ENCODE results near the gene PCDHB9. TPM values are rescaled to one million over a fixed set of nuclear protein-coding genes. Genes with fewer than 3 reads are reported as not detected.
"Not testable (repeated sequence)": the region's sequence is repeated elsewhere in the genome, so short reads cannot be mapped to it uniquely, and the experiment has no call there.

Gene PCDHB9
- total and polyA plus RNA-seq, 4 experiments from 2014 or later, result 0.44 to 0.62 (median 0.44) TPM; not detected in 1

GRCh38 chr5:141189131-141189530 lies 2.2 kb downstream of the PCDHB9 start:
- Mint-ChIP-seq H3K9me3 (peaks cover 2 to 57% (median 36%) of the 10 kb centered on the region in 8 donors), H3K27me3 (peaks cover 29 to 31% of the 10 kb centered on the region in 2 donors), H3K4me1 (peaks cover 0 to 18% (median 6%) of the 10 kb centered on the region in 4 donors)
- H3K36me3 Mint-ChIP-seq; H3K27ac Mint-ChIP-seq; H3K4me3 ChIP-seq (ENCODE audit: low read length in 2 of 2); DNase-seq; POLR2A ChIA-PET (ENCODE audit: partially characterized antibody); H3K9me3 ChIP-seq (ENCODE audit: control insufficient read depth in 1 of 2, low read length in 2 of 2); CTCF ChIA-PET (ENCODE audit: partially characterized antibody); H3K27ac ChIP-seq (ENCODE audit: low read depth, low read length); H3K4me1 ChIP-seq (ENCODE audit: insufficient read depth, low read length); H3K36me3 ChIP-seq (ENCODE audit: insufficient read depth, low read length); H3K4me3 Mint-ChIP-seq; H3K27me3 ChIP-seq (ENCODE audit: insufficient read depth, low read length): not testable (repeated sequence)
- intact Hi-C loops (cut with micrococcal nuclease), result loop anchor here (5.0 kb wide), 1 partner anchor 373 kb away; no protein-coding TSS in a partner anchor

GRCh38 chr5:141192110-141192725 lies 5.3 kb downstream of the PCDHB9 start, which contains the start of gene PCDHB10:
Gene PCDHB10, plus strand, starts transcription at chr5:141192353. Its CDS starts 200 bp downstream, at chr5:141192553.
- Histone ChIP-seq H3K27me3 (ENCODE audit: insufficient read depth, low read length) (no peaks in the 10 kb centered on the region), H3K9me3 (ENCODE audit: control insufficient read depth in 1 of 2, low read length in 2 of 2) (no peaks in the 10 kb centered on the region), H3K36me3 (ENCODE audit: insufficient read depth, low read length) (no peaks in the 10 kb centered on the region), H3K4me1 (ENCODE audit: insufficient read depth, low read length) (no peaks in the 10 kb centered on the region), H3K27ac (ENCODE audit: low read depth, low read length) (no peak within 1 kb of the TSS), H3K4me3 (ENCODE audit: low read length in 2 of 2) (no peak within 1 kb of the TSS)
- no peak within 1 kb of the TSS for H3K27ac Mint-ChIP-seq
- H3K4me1 Mint-ChIP-seq, result peaks cover 0 to 12% (median 3%) of the 10 kb centered on the region in 4 donors
- peak in 1 of 5 donors; percentile 44 for DNase-seq
- ChIA-PET POLR2A (ENCODE audit: partially characterized antibody) (no interaction called here), CTCF (ENCODE audit: partially characterized antibody) (no interaction called here)
- peaks cover 22% of the 10 kb centered on the region in 2 donors for H3K27me3 Mint-ChIP-seq
- H3K36me3 Mint-ChIP-seq, result peaks cover 3 to 5% of the 10 kb centered on the region in 2 donors
- peaks cover 4 to 61% (median 47%) of the 10 kb centered on the region in 8 donors for H3K9me3 Mint-ChIP-seq
- H3K4me3 Mint-ChIP-seq, result peak within 1 kb of the TSS in 3 of 8 donors; percentile 18 to 55 (median 44)
- intact Hi-C loops (cut with micrococcal nuclease), result no loop called here

GRCh38 chr5:141194332-141194731 lies 7.4 kb downstream of the PCDHB9 start:
- H3K4me1 Mint-ChIP-seq; DNase-seq; POLR2A ChIA-PET (ENCODE audit: partially characterized antibody); intact Hi-C loops (cut with micrococcal nuclease); H3K36me3 Mint-ChIP-seq; CTCF ChIA-PET (ENCODE audit: partially characterized antibody); H3K27ac ChIP-seq (ENCODE audit: low read depth, low read length); H3K4me3 Mint-ChIP-seq; H3K9me3 ChIP-seq (ENCODE audit: control insufficient read depth in 1 of 2, low read length in 2 of 2); H3K36me3 ChIP-seq (ENCODE audit: insufficient read depth, low read length); H3K4me3 ChIP-seq (ENCODE audit: low read length in 2 of 2); H3K4me1 ChIP-seq (ENCODE audit: insufficient read depth, low read length); H3K27me3 ChIP-seq (ENCODE audit: insufficient read depth, low read length): not testable (repeated sequence)
- Mint-ChIP-seq H3K9me3 (peaks cover 3 to 72% (median 60%) of the 10 kb centered on the region in 8 donors), H3K27ac (peak overlapping the region in 1 of 7 donors; percentile 35), H3K27me3 (peaks cover 21 to 29% of the 10 kb centered on the region in 2 donors)

- DNase-seq, result no peak
- POLR2A ChIA-PET (ENCODE audit: partially characterized antibody), result no interaction called here
- Histone ChIP-seq H3K4me1 (ENCODE audit: insufficient read depth, low read length) (no peaks in the 10 kb centered on the region), H3K36me3 (ENCODE audit: insufficient read depth, low read length) (no peaks in the 10 kb centered on the region), H3K27me3 (ENCODE audit: insufficient read depth, low read length) (no peaks in the 10 kb centered on the region), H3K4me3 (ENCODE audit: low read length in 2 of 2) (no peak overlapping the region), H3K27ac (ENCODE audit: low read depth, low read length) (no peak overlapping the region), H3K9me3 (ENCODE audit: control insufficient read depth in 1 of 2, low read length in 2 of 2) (no peaks in the 10 kb centered on the region)
- H3K27me3 Mint-ChIP-seq, result peaks cover 25 to 30% of the 10 kb centered on the region in 2 donors
- H3K4me1 Mint-ChIP-seq, result peaks cover 0 to 12% (median under 1%) of the 10 kb centered on the region in 4 donors
- CTCF ChIA-PET (ENCODE audit: partially characterized antibody), result interaction anchor here (1.2 kb wide), 1 partner anchor 27 kb away, joined by 3 read pairs; the partner anchor contains the start of gene PCDHB14
- H3K36me3 Mint-ChIP-seq, result peaks cover 3 to 4% of the 10 kb centered on the region in 2 donors
- H3K4me3 Mint-ChIP-seq, result no peak overlapping the region
- intact Hi-C loops (cut with micrococcal nuclease), result no loop called here
- H3K9me3 Mint-ChIP-seq, result peaks cover 7 to 80% (median 69%) of the 10 kb centered on the region in 8 donors
- no peak overlapping the region for H3K27ac Mint-ChIP-seq
Observed at GRCh38 chr5:141196363-141196762, 9.4 kb downstream of the PCDHB9 start.

- Mint-ChIP-seq H3K27me3 (peaks cover 18 to 23% of the 10 kb centered on the region in 2 donors), H3K27ac (no peak within 1 kb of the TSS), H3K4me3 (peak within 1 kb of the TSS in 2 of 8 donors; percentile 9 to 31), H3K4me1 (peaks cover 0 to 5% (median 0%) of the 10 kb centered on the region in 4 donors), H3K9me3 (peaks cover 7 to 70% (median 57%) of the 10 kb centered on the region in 8 donors), H3K36me3 (peaks cover 0 to 3% of the 10 kb centered on the region in 2 donors)
- no peak for DNase-seq
- ChIA-PET CTCF (ENCODE audit: partially characterized antibody) (interaction anchor here (0.9 to 1.1 kb wide), 2 partner anchors 12 to 357 kb away, joined by 3 to 5 read pairs; partner anchors contain the start of gene PCDHB9), POLR2A (ENCODE audit: partially characterized antibody) (no interaction called here)
- Histone ChIP-seq H3K9me3 (ENCODE audit: control insufficient read depth in 1 of 2, low read length in 2 of 2) (no peaks in the 10 kb centered on the region), H3K27ac (ENCODE audit: low read depth, low read length) (no peak within 1 kb of the TSS), H3K27me3 (ENCODE audit: insufficient read depth, low read length) (no peaks in the 10 kb centered on the region), H3K4me3 (ENCODE audit: low read length in 2 of 2) (no peak within 1 kb of the TSS), H3K36me3 (ENCODE audit: insufficient read depth, low read length) (no peaks in the 10 kb centered on the region), H3K4me1 (ENCODE audit: insufficient read depth, low read length) (no peaks in the 10 kb centered on the region)
- intact Hi-C loops (cut with micrococcal nuclease), result no loop called here
Observed at GRCh38 chr5:141199359-141200235, 12.6 kb downstream of the PCDHB9 start, which contains the start of gene PCDHB11. Gene PCDHB11, plus strand, starts transcription at chr5:141199627. Its CDS starts 148 bp downstream, at chr5:141199775.

- CTCF ChIA-PET (ENCODE audit: partially characterized antibody); intact Hi-C loops (cut with micrococcal nuclease); DNase-seq; H3K9me3 ChIP-seq (ENCODE audit: control insufficient read depth in 1 of 2, low read length in 2 of 2); H3K27me3 ChIP-seq (ENCODE audit: insufficient read depth, low read length); H3K36me3 Mint-ChIP-seq; H3K4me1 Mint-ChIP-seq; H3K4me3 Mint-ChIP-seq; H3K27ac ChIP-seq (ENCODE audit: low read depth, low read length); H3K4me3 ChIP-seq (ENCODE audit: low read length in 2 of 2); POLR2A ChIA-PET (ENCODE audit: partially characterized antibody); H3K36me3 ChIP-seq (ENCODE audit: insufficient read depth, low read length); H3K27ac Mint-ChIP-seq; H3K4me1 ChIP-seq (ENCODE audit: insufficient read depth, low read length): not testable (repeated sequence)
- Mint-ChIP-seq H3K27me3 (peaks cover 19 to 23% of the 10 kb centered on the region in 2 donors), H3K9me3 (peaks cover 7 to 58% (median 50%) of the 10 kb centered on the region in 8 donors)
Observed at GRCh38 chr5:141201126-141201525, 14.2 kb downstream of the PCDHB9 start.

- H3K4me3 Mint-ChIP-seq; H3K4me1 ChIP-seq (ENCODE audit: insufficient read depth, low read length); H3K27me3 ChIP-seq (ENCODE audit: insufficient read depth, low read length); H3K36me3 Mint-ChIP-seq; H3K4me1 Mint-ChIP-seq; H3K27ac ChIP-seq (ENCODE audit: low read depth, low read length); DNase-seq; H3K27ac Mint-ChIP-seq; H3K9me3 ChIP-seq (ENCODE audit: control insufficient read depth in 1 of 2, low read length in 2 of 2); H3K4me3 ChIP-seq (ENCODE audit: low read length in 2 of 2); POLR2A ChIA-PET (ENCODE audit: partially characterized antibody); CTCF ChIA-PET (ENCODE audit: partially characterized antibody); intact Hi-C loops (cut with micrococcal nuclease); H3K36me3 ChIP-seq (ENCODE audit: insufficient read depth, low read length): not testable (repeated sequence)
- Mint-ChIP-seq H3K27me3 (peaks cover 23 to 27% of the 10 kb centered on the region in 2 donors), H3K9me3 (peaks cover 7 to 52% (median 45%) of the 10 kb centered on the region in 8 donors)
Observed at GRCh38 chr5:141201646-141202045, 14.7 kb downstream of the PCDHB9 start.
